ENCODE measurements around the gene CCDC71L. TPM values are rescaled to one million over a fixed set of nuclear protein-coding genes. Genes with fewer than 3 reads are reported as not detected.

The CCDC71L gene
- total RNA-seq, 1 experiment from 2014 or later, result 18.4 TPM

- H3K27me3 ChIP-seq (replicated peaks; ENCODE audit: insufficient read depth, low read depth, low read length, poor library complexity), result no peaks in the 10 kb centered on the region
- ChIA-PET CTCF (no interaction called here), POLR2A (ENCODE audit: low non-redundant PET) (no interaction called here)
- intact Hi-C loops (cut with micrococcal nuclease; ENCODE audit: unreplicated experiment), result no loop called here
- H3K9me3 ChIP-seq (ENCODE audit: low read depth, low read length, poor library complexity, severe bottlenecking), result no peaks in the 10 kb centered on the region
- BruUV-seq (replicated peaks), result no TSS peak
- H3K4me3 ChIP-seq (ENCODE audit: low read depth, low read length, poor library complexity, severe bottlenecking), result no peak overlapping the region
- no peak for TF ChIP-seq CTCF (conservative IDR thresholded peaks at IDR 0.05; ENCODE audit: low read depth, low read length)
- no peak for TF ChIP-seq EZH2 (IDR thresholded peaks at IDR 0.05; ENCODE audit: borderline replicate concordance, low read depth, low read length, poor library complexity, severe bottlenecking)
- peaks cover 4% of the 10 kb centered on the region for H3K4me1 ChIP-seq (ENCODE audit: insufficient read depth, low read length, poor library complexity, severe bottlenecking)
- H3K36me3 ChIP-seq (ENCODE audit: insufficient read depth, low read length, poor library complexity, severe bottlenecking), result no peaks in the 10 kb centered on the region
- no peak for DNase-seq (ENCODE audit: low spot score)
- no peak overlapping the region for H3K27ac ChIP-seq (ENCODE audit: low read depth, low read length, poor library complexity, severe bottlenecking)
These were observed 52.3 kb downstream of the CCDC71L start for GRCh38 chr7:106608661-106609060.

Other genes with a start within 250 kb of the CCDC71L start
- 13.4 and 13.7 TPM in 2 replicates for gene PIK3CG, start 204.1 kb upstream of the CCDC71L start, total RNA-seq (2021)

Measured in A673 (cell line).